ENCODE measurements around the gene RAD52. TPM values are rescaled to one million over a fixed set of nuclear protein-coding genes. Genes with fewer than 3 reads are reported as not detected.

Gene RAD52
- polyA plus RNA-seq, 1 donor from 2014 or later, result 25.5 TPM

DNA sequence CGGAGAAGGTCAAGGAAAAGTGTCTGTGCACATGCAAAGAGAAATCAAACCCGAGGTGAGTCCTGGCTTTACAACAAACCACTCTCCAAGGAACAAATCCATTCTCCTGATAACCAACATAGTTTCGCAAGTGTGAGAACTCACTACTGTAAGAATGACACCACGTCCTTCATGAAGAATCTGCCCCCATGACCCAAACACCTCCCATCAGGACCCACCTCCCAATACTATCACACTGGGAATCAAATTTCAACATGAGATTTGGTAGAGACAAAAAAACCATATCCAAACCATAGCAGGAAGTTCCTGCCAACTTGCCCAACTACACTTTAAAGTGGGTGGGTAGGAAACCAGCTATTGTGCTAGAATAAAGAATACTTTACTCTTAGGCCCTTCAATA, 39.2 kb upstream of the RAD52 start (continued):
- no peak for TF ChIP-seq REST (IDR thresholded peaks at IDR 0.05; ENCODE audit: borderline replicate concordance)
- TF ChIP-seq EZH2 (IDR thresholded peaks at IDR 0.05; ENCODE audit: borderline replicate concordance, insufficient read depth, low read length, poor library complexity, severe bottlenecking), result no peak

DNA sequence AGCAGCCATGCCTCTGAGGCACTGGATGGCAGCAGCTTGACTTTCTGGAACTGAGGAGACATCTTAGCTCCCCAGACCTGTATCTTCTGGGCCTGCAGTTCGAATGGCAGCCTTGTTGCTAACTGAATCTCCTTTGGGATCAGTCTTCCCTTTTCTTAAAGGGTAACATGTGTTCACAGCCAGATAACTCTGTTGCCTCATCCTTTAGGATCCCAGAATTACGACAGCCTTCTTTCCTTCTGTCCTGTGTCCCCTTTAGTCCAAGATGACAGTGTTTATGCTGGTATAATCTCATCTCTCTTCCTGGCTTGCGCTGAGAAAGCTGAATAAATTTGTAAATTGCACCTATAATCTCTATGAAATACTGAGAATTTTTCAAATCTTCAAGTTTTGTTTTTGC, 32.5 kb upstream of the RAD52 start:
- Histone ChIP-seq H3K9ac (ENCODE audit: low read length) (no peak overlapping the region), H3K79me2 (replicated peaks; ENCODE audit: insufficient read depth, low read length) (no peaks in the 10 kb centered on the region), H3K4me3 (ENCODE audit: low read length) (no peak overlapping the region), H3K27ac (ENCODE audit: low read length) (no peak overlapping the region), H3K9me2 (ENCODE audit: insufficient read depth, low read length) (no peaks in the 10 kb centered on the region), H3K9me3 (ENCODE audit: low read length) (no peaks in the 10 kb centered on the region), H4K20me1 (ENCODE audit: insufficient read depth) (no peaks in the 10 kb centered on the region), H3K4me2 (ENCODE audit: low read length) (no peak overlapping the region), H3K27me3 (ENCODE audit: insufficient read depth, low read depth, low read length) (no peaks in the 10 kb centered on the region), H3K36me3 (ENCODE audit: insufficient read depth, low read length) (no peaks in the 10 kb centered on the region), H3F3A (ENCODE audit: insufficient read depth, low read length, poor library complexity, severe bottlenecking) (no peaks in the 10 kb centered on the region), H2AFZ (ENCODE audit: low read depth, low read length) (no peak overlapping the region)
- TF ChIP-seq RAD21 (conservative IDR thresholded peaks at IDR 0.05), result no peak
- TF ChIP-seq, protein P1, sequence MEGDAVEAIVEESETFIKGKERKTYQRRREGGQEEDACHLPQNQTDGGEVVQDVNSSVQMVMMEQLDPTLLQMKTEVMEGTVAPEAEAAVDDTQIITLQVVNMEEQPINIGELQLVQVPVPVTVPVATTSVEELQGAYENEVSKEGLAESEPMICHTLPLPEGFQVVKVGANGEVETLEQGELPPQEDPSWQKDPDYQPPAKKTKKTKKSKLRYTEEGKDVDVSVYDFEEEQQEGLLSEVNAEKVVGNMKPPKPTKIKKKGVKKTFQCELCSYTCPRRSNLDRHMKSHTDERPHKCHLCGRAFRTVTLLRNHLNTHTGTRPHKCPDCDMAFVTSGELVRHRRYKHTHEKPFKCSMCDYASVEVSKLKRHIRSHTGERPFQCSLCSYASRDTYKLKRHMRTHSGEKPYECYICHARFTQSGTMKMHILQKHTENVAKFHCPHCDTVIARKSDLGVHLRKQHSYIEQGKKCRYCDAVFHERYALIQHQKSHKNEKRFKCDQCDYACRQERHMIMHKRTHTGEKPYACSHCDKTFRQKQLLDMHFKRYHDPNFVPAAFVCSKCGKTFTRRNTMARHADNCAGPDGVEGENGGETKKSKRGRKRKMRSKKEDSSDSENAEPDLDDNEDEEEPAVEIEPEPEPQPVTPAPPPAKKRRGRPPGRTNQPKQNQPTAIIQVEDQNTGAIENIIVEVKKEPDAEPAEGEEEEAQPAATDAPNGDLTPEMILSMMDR (IDR thresholded peaks at IDR 0.05; ENCODE audit: poor library complexity, severe bottlenecking), result no peak
- TF ChIP-seq MXI1 (conservative IDR thresholded peaks at IDR 0.05; ENCODE audit: poor library complexity, severe bottlenecking), result no peak
- TF ChIP-seq SMC3 (conservative IDR thresholded peaks at IDR 0.05; ENCODE audit: poor library complexity), result no peak
- TF ChIP-seq EZH2 (IDR thresholded peaks at IDR 0.05; ENCODE audit: borderline replicate concordance, insufficient read depth, low read length, poor library complexity, severe bottlenecking), result no peak
- TF ChIP-seq TAF1 (IDR thresholded peaks at IDR 0.05; ENCODE audit: low read depth), result no peak
- TF ChIP-seq REST (IDR thresholded peaks at IDR 0.05; ENCODE audit: borderline replicate concordance), result no peak
- TF ChIP-seq EP300 (conservative IDR thresholded peaks at IDR 0.05; ENCODE audit: poor library complexity, severe bottlenecking), result no peak
- no peak for TF ChIP-seq POLR2AphosphoS5 (IDR thresholded peaks at IDR 0.05)

Measured in neural cell (in vitro differentiated cells).